AG09309 (cell line): Measurements from ENCODE around the gene USP21.
A peak's percentile ranks its signal among the peaks of the same experiment; 100 is the strongest.

Source experiments
- DNase-seq: peaks from one replicate; pipeline ENCODE4 v3.0.0-alpha.2; 2010; ENCODE audit warnings: low read depth
- H3K4me3 ChIP-seq: 2 replicates; pipeline ENCODE4 v1.5.1; 2011; ENCODE audit warnings: mild to moderate bottlenecking, low read depth, low read length, moderate library complexity; ENCODE audit not compliant: control insufficient read depth
- TF ChIP-seq, protein P1 (sequence below): IDR thresholded peaks from 2 replicates; pipeline ENCODE4 v1.5.1; 2011; ENCODE audit warnings: mild to moderate bottlenecking, low read depth, low read length, inconsistent platforms; ENCODE audit not compliant: insufficient read depth, control insufficient read depth; ENCODE audit errors: missing control alignments

Gene USP21

DNA sequence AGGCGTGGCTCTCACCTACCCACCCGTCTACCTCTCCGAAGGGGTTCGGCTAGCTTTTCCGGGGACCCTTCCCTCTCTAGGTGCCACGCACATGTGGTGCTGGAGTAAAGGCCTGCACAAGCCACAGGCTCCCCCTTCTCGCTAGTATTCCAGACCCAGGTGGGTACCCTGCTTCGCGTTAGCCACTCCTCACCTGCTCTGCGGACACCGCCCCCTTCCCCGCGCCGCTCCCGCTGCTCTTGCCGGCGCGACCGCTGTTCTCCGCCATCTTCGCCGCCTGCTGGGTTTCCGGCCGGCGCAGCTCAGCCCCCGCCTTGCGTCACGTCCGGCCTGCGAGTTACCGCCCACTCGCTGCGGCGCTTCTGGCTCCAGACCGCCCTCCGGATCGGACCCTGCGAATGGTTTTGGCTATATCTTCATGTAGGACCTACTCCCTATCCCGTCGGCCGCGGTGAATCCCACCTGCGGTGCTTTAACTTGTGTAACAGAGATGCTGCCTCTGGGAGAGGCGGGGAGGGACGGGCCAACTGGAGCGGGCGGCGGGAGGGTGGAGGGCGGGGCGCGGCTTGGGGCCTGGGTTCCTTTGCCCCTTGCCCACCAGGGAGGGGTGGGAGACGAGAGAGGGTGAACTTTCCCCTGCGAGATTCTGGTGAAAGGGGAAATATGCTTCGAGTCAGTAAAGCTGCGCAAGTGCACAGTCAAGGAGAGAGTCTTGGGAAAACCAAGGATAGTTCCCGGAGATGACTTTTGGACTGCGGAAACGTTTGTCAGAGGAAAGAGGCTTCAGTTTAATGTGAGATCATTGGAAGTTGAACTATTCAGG lies 41.3 kb upstream of the USP21 start, which contains the start of the genes NIT1 and PFDN2:
Gene NIT1, plus strand, starts transcription at position 347 of the 823 bp plus-strand sequence. Its CDS starts 72 bp downstream, at position 419.
Gene PFDN2, minus strand, starts transcription at position 279 of the 823 bp plus-strand sequence. Its CDS starts 11 bp downstream, at position 268.
- H3K4me3 ChIP-seq = peak within 1 kb of the TSS; percentile 99
- no peak for DNase-seq
- TF ChIP-seq, protein P1, sequence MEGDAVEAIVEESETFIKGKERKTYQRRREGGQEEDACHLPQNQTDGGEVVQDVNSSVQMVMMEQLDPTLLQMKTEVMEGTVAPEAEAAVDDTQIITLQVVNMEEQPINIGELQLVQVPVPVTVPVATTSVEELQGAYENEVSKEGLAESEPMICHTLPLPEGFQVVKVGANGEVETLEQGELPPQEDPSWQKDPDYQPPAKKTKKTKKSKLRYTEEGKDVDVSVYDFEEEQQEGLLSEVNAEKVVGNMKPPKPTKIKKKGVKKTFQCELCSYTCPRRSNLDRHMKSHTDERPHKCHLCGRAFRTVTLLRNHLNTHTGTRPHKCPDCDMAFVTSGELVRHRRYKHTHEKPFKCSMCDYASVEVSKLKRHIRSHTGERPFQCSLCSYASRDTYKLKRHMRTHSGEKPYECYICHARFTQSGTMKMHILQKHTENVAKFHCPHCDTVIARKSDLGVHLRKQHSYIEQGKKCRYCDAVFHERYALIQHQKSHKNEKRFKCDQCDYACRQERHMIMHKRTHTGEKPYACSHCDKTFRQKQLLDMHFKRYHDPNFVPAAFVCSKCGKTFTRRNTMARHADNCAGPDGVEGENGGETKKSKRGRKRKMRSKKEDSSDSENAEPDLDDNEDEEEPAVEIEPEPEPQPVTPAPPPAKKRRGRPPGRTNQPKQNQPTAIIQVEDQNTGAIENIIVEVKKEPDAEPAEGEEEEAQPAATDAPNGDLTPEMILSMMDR = no peak

DNA sequence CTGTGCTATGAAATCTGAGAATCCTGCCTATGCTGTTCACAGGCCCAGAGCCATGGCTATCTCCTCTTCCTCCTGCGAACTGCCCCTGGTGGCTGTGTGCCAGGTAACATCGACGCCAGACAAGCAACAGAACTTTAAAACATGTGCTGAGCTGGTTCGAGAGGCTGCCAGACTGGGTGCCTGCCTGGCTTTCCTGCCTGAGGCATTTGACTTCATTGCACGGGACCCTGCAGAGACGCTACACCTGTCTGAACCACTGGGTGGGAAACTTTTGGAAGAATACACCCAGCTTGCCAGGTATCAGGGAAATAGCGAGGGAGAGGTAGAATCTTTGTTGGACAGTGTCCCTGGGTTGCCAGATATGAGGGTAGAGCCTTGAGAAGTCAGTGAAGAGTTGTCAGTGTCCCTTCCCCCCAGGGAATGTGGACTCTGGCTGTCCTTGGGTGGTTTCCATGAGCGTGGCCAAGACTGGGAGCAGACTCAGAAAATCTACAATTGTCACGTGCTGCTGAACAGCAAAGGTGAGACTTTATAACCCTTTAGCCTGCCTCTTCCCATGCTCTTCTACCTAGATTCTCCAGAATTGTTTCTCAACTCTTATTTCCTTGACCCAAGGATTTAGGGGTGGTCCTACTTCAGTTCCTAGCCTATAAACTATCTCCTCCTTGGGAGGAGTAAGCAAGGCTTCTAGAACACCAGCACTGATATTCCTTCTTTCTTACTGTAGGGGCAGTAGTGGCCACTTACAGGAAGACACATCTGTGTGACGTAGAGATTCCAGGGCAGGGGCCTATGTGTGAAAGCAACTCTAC lies 40.0 kb upstream of the USP21 start:
- H3K4me3 ChIP-seq = no peak overlapping the region
- TF ChIP-seq, protein P1 = peak; percentile 39
- no peak for DNase-seq

DNA sequence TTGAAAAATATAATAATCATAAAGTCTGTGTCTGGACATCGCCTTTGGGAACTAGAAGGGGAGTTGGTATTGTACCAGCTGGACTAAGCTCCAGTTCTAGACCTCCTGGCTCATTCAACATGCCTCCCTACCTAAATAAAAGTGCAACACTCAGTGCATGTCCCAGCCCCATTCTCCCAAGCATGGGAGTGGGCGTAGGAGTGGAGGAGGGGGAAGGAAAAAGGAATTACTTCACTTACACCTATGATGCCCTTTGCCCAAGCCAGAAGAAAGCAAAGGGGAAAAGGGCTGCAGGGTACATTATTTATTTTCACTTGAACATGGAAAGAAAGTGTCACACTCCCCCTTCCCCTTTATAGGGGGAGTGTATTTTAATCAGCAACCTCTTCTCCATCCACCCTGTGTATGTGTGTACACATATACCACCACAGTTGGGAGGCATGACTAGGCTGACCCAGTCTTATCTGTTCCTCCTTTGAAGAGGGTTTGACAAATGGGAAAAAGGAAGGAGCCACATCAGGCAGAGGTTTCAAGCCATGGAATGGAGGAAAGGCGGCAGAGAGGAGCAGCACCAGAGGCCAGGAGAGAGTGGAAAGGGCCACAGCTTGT lies 38.2 kb upstream of the USP21 start:
- H3K4me3 ChIP-seq = no peak overlapping the region
- DNase-seq = no peak
- TF ChIP-seq, protein P1 = no peak

DNA sequence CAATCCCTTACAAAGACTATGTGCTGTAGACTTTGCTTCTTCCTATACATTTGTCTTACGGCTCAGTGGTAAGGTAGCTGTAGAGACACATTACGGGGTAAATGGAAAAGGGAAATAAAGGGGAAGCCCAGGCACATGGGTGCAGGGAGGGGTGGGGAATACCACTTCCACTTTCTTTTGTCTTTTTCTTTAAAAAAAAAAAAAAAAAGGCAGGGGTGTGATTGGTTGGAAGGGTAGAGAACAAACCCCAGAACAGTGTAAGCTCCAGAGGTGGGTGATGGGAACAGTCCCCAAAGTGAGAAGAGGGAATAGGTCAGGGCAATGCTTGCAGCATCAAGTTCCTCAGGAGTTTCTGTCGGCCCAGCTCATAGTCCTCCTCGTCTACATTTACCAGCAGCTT lies 37.5 kb upstream of the USP21 start:
- H3K4me3 ChIP-seq = no peak overlapping the region
- no peak for DNase-seq
- TF ChIP-seq, protein P1 = no peak

DNA sequence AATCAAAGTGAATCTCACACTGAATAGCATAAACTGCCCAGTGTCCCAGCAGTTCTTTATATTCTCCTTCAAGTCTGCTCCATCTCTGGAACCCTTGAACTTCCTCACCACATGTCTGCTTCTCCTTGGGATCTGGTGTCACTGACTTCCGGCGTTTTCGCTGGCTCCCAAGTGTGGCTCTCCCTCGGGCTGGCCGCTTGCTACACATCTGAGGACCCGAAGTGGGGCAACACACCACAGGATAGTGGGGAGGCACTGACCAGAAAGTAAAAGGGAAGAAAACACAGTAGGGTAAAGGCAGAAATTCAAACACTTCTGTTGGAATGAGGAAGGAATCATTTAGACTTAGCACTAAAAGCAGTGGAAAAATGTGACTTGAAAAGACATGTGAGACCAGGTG lies 36.3 kb upstream of the USP21 start:
- TF ChIP-seq, protein P1 = no peak
- H3K4me3 ChIP-seq = no peak overlapping the region
- no peak for DNase-seq

DNA sequence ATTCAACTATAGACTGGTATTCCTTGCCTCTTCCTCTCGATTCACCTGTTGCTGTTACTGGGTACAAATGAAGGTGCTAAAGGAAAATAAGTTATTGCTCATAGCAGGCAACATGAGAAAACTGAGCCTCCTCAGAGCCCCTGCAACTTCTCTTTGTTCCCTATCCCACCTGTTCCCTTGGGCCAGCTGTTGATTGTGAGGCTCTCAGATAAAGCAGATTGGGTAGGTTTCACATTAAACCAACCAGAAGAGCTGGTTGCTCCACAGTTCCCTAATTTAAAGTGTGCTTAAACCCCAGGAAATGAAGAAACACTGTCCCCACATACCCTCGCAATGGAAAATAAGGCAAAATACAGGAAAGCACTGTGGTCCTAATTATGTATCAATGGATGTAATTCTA lies 31.7 kb upstream of the USP21 start:
- no peak overlapping the region for H3K4me3 ChIP-seq
- DNase-seq = no peak
- TF ChIP-seq, protein P1 = no peak
